Activated T-helper 17 cell treated with anti-CD3 and anti-CD28 coated beads, Interleukin-2, amount 50 U/mL, for 72 hours (primary cell): Measurements from ENCODE around the gene PARVA. TPM values are rescaled to one million over a fixed set of nuclear protein-coding genes. Genes with fewer than 3 reads are reported as not detected.

Experiments used
- ATAC-seq: fragments of 150-1000 bp; cut with Tn5 transposase; replicated peaks from 2 replicates; pipeline ENCODE4 v1.10.0; 2021; ENCODE audit warnings: mild to moderate bottlenecking, moderate library complexity
- H3K27ac Mint-ChIP-seq: one replicate; pipeline ENCODE4 v1.8.0; 2022; ENCODE audit warnings: mixed read lengths
- H3K27me3 Mint-ChIP-seq: one replicate; pipeline ENCODE4 v1.8.0; 2022; ENCODE audit warnings: mixed read lengths
- H3K36me3 Mint-ChIP-seq: one replicate; pipeline ENCODE4 v1.8.0; 2022; ENCODE audit warnings: low read depth, mild to moderate bottlenecking, mixed read lengths
- H3K4me1 Mint-ChIP-seq: one replicate; pipeline ENCODE4 v1.8.0; 2022; ENCODE audit warnings: mixed read lengths
- H3K4me3 Mint-ChIP-seq: one replicate; pipeline ENCODE4 v1.8.0; 2022; ENCODE audit warnings: mild to moderate bottlenecking, mixed read lengths
- H3K9me3 Mint-ChIP-seq: one replicate; pipeline ENCODE4 v1.8.0; 2022; ENCODE audit warnings: mixed read lengths
- total RNA-seq, 2 donors: library from RNA; stranded (reverse); gene quantifications; one replicate each; pipeline ENCODE4 v1.2.3, GENCODE V29; 2022

PARVA gene
- total RNA-seq, 2 donors from 2014 or later, result 0.19 TPM; not detected in 1

DNA sequence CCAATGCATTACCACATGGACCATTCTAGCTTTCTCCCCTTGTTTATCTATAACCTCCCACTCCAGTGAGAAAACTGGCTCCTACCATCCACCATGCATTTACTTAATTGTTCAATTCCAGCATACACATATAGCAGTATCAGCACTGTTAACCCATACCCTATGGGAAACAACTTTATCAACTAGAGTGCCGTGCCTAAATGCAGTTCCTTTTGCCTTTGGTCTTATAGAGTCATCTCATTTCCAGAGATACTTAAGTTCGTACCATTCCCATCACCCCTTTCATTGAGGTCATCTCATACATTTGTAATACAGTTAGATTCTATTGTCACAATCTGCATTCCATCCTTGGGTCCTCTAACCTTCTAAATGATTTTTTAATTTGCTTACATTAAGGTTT lies 86.9 kb downstream of the PARVA start:
- no peak overlapping the region for H3K27ac Mint-ChIP-seq
- ATAC-seq, result no peak
- H3K9me3 Mint-ChIP-seq, result no peaks in the 10 kb centered on the region
- no peak overlapping the region for H3K4me3 Mint-ChIP-seq
- peaks cover 3% of the 10 kb centered on the region for H3K27me3 Mint-ChIP-seq
- no peaks in the 10 kb centered on the region for H3K4me1 Mint-ChIP-seq
- no peaks in the 10 kb centered on the region for H3K36me3 Mint-ChIP-seq

DNA sequence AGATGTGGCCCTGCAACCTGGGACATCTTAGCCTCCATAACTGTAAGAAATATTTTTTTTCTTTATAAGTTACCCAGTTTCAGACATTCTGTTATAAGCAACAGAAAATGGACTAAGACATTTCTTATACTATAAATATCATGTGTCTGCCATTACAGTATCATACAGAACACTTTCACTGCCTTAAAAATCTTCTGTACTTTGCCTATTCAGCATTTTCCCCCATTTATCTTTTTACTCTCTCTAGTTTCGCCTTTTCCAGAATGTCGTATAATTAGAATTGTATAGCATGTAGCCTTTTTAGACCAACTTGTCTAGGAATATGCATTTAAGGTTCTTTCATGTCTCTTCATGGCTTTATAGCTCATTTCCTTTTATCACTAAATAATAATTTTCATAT lies 88.0 kb downstream of the PARVA start:
- no peaks in the 10 kb centered on the region for H3K36me3 Mint-ChIP-seq
- H3K9me3 Mint-ChIP-seq, result no peaks in the 10 kb centered on the region

DNA sequence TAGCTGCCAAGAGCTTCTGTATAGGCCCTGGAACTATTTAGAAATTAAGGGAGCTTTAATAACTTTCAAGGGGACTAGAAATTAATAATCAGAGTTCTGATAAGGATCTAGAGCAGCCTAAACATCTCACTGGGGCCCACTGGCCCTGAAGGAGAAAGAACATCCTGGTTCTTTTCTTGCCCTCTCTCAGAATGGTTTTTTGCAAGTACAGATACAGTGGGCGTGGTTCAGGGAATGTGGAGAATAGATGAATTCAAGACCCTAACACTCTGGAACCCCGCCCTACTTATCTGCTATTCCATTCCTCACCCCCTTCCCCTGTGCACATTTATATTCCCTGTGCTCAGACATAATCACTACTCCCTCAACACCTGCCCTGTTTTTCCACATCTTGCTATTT lies 90.2 kb downstream of the PARVA start:
- Mint-ChIP-seq H3K4me3 (no peak overlapping the region), H3K27me3 (peaks cover 7% of the 10 kb centered on the region), H3K36me3 (no peaks in the 10 kb centered on the region), H3K9me3 (no peaks in the 10 kb centered on the region), H3K4me1 (no peaks in the 10 kb centered on the region), H3K27ac (no peak overlapping the region)
- no peak for ATAC-seq

More for the DNA sequence above, 88.0 kb downstream of the PARVA start:
- Mint-ChIP-seq H3K4me3 (no peak overlapping the region), H3K27ac (no peak overlapping the region), H3K27me3 (peaks cover 3% of the 10 kb centered on the region), H3K4me1 (no peaks in the 10 kb centered on the region)
- ATAC-seq, result no peak

DNA sequence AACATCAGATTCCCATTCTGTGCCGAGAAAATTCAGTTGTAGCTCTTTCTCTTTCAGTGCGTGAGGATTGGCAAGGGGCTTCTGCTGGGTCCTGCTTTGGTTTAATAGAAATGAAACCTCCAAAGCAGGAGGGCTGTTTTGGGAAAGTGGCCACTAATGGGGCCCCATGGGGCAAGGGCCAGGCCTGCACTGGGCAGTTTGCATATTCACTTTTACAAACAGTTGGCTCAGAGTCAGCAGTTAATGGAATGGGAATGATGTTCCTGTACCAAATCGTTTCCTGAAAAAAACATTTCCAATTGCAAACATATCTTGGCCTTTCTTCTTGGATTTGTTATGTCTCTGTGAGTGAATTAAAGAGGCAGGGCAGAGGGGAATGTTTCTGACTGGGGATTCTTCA lies 92.1 kb downstream of the PARVA start:
- H3K36me3 Mint-ChIP-seq, result no peaks in the 10 kb centered on the region
- H3K4me3 Mint-ChIP-seq, result no peak overlapping the region

DNA sequence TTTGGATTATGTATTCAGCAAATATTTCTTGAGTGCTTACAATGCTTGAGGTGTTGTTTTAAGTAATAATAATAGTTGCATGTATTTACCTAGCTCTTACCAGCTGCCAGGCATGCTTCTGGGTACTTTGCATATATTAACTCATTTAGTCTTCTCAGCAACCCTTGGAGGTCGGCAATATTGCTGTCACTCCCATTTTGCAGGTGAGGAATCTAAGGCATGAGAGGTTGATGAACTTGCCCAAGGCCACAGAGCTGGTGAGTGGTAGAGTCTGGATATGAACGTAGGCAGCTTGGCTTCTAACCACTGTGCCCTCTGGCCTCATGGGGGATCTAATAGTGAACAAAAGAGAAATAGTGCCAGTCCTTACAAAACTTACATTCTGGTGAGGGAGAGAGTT lies 92.9 kb downstream of the PARVA start:
- Mint-ChIP-seq H3K27me3 (peaks cover 7% of the 10 kb centered on the region), H3K4me1 (no peaks in the 10 kb centered on the region), H3K27ac (no peak overlapping the region), H3K4me3 (no peak overlapping the region), H3K9me3 (no peaks in the 10 kb centered on the region), H3K36me3 (no peaks in the 10 kb centered on the region)
- no peak for ATAC-seq

More for the DNA sequence above, 92.1 kb downstream of the PARVA start:
- H3K27me3 Mint-ChIP-seq, result peaks cover 7% of the 10 kb centered on the region
- H3K27ac Mint-ChIP-seq, result no peak overlapping the region
- H3K4me1 Mint-ChIP-seq, result no peaks in the 10 kb centered on the region
- no peak for ATAC-seq
- no peaks in the 10 kb centered on the region for H3K9me3 Mint-ChIP-seq

DNA sequence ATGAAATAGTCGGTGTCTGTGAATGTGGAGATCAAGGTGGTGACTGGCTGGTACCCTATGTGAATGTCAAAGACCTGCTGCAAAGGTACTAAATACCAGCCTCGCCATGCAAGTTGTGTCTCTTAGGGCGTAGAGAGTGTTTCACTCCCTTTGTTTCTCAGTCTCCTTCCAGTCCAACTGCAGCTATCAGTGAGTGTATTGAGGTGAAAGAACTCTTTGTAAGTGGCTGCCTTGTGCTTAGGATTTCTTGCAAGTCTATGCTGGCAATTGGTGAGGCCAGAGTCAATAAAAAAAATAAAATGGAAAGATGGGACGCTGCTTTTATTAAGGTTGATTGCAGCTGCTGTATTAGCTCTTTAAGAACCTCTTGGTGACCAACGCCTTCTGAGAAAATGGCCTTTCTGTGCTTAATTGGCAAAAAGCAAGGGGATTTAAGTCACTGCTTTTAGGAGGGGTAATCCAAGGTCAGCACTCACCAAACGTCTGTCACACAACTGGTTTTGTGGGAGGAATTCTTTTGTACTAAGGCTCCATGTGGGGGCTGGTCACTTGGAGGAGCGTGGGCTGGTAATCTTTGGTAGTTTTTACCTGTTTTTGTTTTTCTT lies 95.1 kb downstream of the PARVA start:
- H3K36me3 Mint-ChIP-seq, result no peaks in the 10 kb centered on the region
- no peak overlapping the region for H3K4me3 Mint-ChIP-seq
- H3K9me3 Mint-ChIP-seq, result no peaks in the 10 kb centered on the region
- H3K27me3 Mint-ChIP-seq, result peaks cover 7% of the 10 kb centered on the region
- H3K4me1 Mint-ChIP-seq, result no peaks in the 10 kb centered on the region
- H3K27ac Mint-ChIP-seq, result no peak overlapping the region
- no peak for ATAC-seq

DNA sequence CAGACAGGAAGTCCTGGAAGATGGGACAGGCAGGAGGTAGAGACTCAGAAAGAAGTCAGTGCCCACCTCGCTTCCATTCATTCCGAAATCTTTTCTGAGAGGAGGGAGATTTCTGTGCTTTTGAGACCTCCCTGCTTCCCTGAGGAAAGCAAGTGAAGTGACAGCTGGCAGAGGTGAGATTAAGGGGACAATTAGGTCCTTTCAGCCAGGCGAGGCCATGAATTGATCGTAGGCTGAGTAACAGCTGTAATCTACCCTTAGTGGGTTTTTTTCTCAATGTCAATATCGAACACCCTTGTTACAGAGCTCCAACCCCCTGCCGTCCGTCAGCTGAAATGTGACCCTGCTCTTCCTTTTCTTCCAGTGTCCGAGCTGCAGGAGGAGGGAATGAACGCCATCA lies 96.0 kb downstream of the PARVA start:
- no peaks in the 10 kb centered on the region for H3K9me3 Mint-ChIP-seq
- no peaks in the 10 kb centered on the region for H3K36me3 Mint-ChIP-seq
- H3K4me3 Mint-ChIP-seq, result no peak overlapping the region
- no peak for ATAC-seq
- no peak overlapping the region for H3K27ac Mint-ChIP-seq
- no peaks in the 10 kb centered on the region for H3K4me1 Mint-ChIP-seq
- peaks cover 4% of the 10 kb centered on the region for H3K27me3 Mint-ChIP-seq

DNA sequence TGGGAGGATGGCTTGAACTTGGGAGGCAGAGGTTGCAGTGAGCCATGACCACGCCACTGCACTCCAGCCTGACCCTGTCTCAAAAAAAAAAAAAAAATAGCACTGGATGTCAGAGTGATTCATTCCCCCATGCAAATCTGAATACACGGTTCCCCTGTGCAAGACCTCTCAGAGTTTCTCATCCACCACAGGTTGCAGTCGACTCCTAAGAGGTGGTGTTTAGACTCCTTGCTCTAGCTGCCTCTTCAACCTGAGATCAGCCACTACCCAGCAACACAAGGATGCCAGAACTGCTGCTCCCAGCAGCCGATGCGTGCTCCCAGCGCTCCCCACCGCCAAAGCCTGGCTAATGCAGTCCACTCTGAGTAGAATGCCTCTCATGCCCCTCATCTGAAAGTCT lies 97.5 kb downstream of the PARVA start:
- Mint-ChIP-seq H3K4me3 (no peak overlapping the region), H3K36me3 (no peaks in the 10 kb centered on the region), H3K27me3 (peaks cover 4% of the 10 kb centered on the region), H3K27ac (no peak overlapping the region), H3K4me1 (no peaks in the 10 kb centered on the region), H3K9me3 (no peaks in the 10 kb centered on the region)
- no peak for ATAC-seq

DNA sequence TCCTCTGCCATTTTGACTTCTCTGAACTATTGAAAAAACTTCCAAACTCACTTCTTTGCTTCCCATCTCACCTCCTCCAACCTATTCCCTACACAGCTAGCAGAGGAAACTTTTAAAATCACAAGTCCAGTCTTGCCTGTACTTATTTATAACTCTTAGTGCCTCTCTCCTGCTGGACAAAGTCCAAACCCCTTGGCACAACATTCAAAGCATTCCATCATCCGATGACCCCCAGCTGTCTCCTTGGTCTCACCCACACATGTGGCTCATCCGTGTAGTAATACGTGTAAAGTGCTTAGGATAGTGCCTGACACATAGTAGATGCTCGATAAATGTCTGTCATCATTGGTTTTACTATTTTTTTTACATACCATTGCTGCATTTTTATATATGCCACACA lies 101.4 kb downstream of the PARVA start:
- ATAC-seq, result no peak
- H3K4me3 Mint-ChIP-seq, result no peak overlapping the region
- no peaks in the 10 kb centered on the region for H3K9me3 Mint-ChIP-seq
- no peaks in the 10 kb centered on the region for H3K4me1 Mint-ChIP-seq
- H3K36me3 Mint-ChIP-seq, result no peaks in the 10 kb centered on the region
- no peak overlapping the region for H3K27ac Mint-ChIP-seq
- no peaks in the 10 kb centered on the region for H3K27me3 Mint-ChIP-seq

DNA sequence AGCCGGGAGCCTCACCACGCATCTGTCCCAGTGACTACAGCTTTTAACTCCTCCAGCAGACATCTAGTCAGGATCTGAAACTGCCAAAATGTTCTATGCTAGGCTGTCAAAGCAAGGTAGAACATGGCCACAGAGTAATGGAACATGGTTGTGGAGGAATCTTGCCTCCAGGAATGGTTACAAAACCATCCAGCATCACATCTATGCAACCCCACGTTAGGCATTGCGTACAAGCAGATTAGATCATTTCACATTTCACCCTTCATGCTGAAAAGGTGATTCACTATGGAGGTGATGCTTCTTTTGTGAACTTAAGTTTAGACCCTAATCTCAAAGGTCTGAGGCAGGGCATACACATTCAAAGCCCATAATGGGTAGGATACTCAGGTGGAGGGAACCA lies 103.0 kb downstream of the PARVA start:
- Mint-ChIP-seq H3K4me1 (no peaks in the 10 kb centered on the region), H3K27me3 (peaks cover 6% of the 10 kb centered on the region), H3K36me3 (no peaks in the 10 kb centered on the region), H3K27ac (no peak overlapping the region), H3K4me3 (no peak overlapping the region), H3K9me3 (no peaks in the 10 kb centered on the region)
- ATAC-seq, result no peak

DNA sequence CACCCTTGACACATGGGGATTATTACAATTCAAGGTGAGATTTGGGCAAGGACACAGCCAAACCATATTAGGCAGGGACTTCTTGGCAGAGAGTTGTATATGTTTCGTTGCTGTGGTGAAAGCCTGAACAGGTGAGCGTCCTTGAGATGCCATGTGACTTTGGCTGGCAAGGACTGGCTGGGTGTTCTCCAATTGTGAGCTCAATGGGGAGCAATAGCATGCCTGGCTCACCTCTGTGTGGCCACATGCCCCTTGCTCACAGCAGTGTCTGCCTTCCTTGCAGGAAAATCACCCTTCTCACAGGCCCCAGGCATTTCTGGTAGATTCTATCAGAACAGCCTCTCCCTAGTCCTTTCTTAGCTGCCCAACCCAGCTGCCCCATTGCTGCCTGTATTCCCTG lies 105.5 kb downstream of the PARVA start:
- no peak for ATAC-seq
- Mint-ChIP-seq H3K9me3 (no peaks in the 10 kb centered on the region), H3K27ac (no peak overlapping the region), H3K27me3 (peaks cover 10% of the 10 kb centered on the region), H3K36me3 (no peaks in the 10 kb centered on the region), H3K4me1 (no peaks in the 10 kb centered on the region), H3K4me3 (no peak overlapping the region)

DNA sequence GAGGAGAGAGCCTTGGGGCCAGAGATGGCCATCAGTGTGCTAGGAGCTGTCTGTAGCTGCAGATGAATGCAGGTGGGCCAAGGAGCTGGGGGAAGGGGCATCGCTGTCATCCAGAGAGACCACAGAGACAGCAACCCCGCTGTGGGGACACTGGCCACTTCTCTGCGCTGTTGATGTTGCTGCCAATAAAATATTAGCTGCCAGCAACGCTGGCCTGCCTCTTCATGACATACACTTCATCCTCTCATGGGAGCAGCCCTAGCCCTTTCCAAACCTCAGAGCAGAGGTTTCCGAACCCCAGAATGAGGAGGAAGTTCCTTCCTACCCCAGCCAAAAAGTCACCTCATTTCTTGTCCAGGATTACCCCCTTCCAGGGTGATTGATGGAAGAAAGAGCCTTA lies 106.2 kb downstream of the PARVA start:
- ATAC-seq, result no peak
- Mint-ChIP-seq H3K4me3 (no peak overlapping the region), H3K36me3 (no peaks in the 10 kb centered on the region), H3K9me3 (peaks cover 1% of the 10 kb centered on the region), H3K27ac (no peak overlapping the region), H3K27me3 (peaks cover 10% of the 10 kb centered on the region), H3K4me1 (no peaks in the 10 kb centered on the region)

DNA sequence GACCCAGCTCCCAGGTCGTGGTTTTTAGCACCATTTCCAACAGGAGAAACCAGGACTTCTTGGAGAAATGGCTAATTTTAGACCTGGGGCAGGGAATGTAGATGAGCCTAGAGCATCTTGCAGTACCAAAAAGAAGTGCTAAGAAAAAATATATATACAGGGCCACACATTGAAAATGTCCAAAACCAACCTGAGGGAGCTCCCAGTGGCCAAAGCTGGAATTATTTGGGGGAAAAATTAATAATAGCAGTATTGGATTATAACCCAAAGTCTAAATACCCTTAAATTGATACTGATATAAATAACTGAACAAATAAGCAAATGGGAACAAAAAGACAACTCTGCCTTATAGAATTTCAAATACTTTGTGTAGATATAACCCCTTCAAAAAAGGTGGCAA lies 108.0 kb downstream of the PARVA start:
- H3K27ac Mint-ChIP-seq, result no peak overlapping the region
- H3K36me3 Mint-ChIP-seq, result no peaks in the 10 kb centered on the region
- no peaks in the 10 kb centered on the region for H3K4me1 Mint-ChIP-seq
- H3K9me3 Mint-ChIP-seq, result peaks cover 11% of the 10 kb centered on the region
- ATAC-seq, result no peak
- peaks cover 15% of the 10 kb centered on the region for H3K27me3 Mint-ChIP-seq
- no peak overlapping the region for H3K4me3 Mint-ChIP-seq

DNA sequence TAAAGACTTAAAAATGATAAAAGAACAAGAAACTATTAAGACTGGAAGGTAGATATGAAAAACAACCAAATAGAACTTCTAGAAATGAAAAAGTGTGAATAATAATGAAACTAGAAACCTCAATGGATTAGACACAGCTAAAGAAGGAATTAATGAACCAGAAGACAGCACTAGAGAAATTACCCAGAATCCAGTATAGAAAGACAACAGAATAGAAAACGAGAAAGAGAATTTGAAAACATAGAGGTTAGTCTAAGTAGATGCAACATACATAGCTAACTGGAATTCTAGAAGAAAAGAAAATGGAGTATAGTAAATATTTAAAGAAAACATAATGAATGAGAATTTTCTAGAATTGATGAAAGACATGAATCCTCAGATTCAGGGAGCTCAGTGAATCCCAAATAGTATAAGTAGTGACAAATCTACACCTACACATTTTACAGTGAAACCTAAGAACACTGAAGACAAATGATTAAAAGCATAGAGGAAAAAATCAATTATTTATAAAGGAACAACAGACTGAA lies 111.9 kb downstream of the PARVA start:
- Mint-ChIP-seq H3K27me3 (peaks cover 13% of the 10 kb centered on the region), H3K9me3 (peaks cover 11% of the 10 kb centered on the region), H3K4me3 (no peak overlapping the region), H3K36me3 (no peaks in the 10 kb centered on the region), H3K4me1 (no peaks in the 10 kb centered on the region), H3K27ac (no peak overlapping the region)
- no peak for ATAC-seq

DNA sequence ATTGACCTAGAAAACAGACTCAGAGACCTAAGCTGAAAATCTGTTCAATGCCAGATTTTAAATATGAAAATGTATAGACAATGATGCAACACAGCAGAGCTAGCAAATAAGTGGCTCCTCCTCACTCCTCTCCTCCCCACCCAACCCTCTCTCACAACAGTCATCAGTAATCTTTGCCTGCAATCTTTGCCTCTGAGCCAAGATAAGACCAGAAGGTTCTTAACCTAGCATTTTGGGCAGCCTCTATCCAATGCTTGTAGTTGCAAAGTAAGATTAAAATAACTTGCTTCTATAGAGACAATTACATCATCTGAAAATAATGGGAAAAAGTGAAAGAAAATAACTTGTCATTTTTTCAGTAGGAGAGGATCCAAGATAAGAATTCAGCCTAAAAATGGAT lies 117.3 kb downstream of the PARVA start:
- no peak for ATAC-seq
- H3K36me3 Mint-ChIP-seq, result no peaks in the 10 kb centered on the region
- H3K4me3 Mint-ChIP-seq, result no peak overlapping the region
- peaks cover 6% of the 10 kb centered on the region for H3K27me3 Mint-ChIP-seq
- no peaks in the 10 kb centered on the region for H3K4me1 Mint-ChIP-seq
- no peaks in the 10 kb centered on the region for H3K9me3 Mint-ChIP-seq
- H3K27ac Mint-ChIP-seq, result no peak overlapping the region
